DND-41 (cell line): ENCODE measurements around the gene AKAP6.

Source experiments
- EZH2 ChIP-seq: IDR thresholded peaks from 3 replicates; pipeline ENCODE4 v1.6.1; 2012; ENCODE audit warnings: borderline replicate concordance, low read depth, mild to moderate bottlenecking, moderate library complexity, low read length, inconsistent platforms; ENCODE audit not compliant: severe bottlenecking
- TF ChIP-seq, protein P1 (sequence below): IDR thresholded peaks from 2 replicates; pipeline ENCODE4 v1.5.1; 2012; ENCODE audit warnings: borderline replicate concordance, low read length, moderate library complexity, mild to moderate bottlenecking; ENCODE audit not compliant: poor library complexity, severe bottlenecking; ENCODE audit errors: extremely low read depth

DNA sequence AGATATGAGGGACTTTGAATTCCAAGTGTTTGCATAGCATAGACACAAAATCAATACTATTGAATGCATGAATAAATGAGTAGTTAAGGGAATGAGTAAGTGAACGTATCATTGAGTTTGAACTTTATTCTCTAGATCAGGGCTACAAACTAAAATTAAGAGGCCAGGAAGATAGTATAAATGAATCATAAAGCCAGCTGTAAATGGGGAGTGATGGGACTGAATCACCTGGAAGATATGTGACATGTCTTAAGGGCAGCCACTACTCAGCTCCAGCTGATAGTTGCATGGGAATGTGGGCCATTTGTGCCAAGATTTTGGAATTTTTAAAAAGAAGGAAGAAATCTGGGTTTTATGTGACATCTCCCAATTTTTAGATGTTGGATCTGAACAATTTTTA lies 229.9 kb downstream of the AKAP6 start:
- TF ChIP-seq, protein P1, sequence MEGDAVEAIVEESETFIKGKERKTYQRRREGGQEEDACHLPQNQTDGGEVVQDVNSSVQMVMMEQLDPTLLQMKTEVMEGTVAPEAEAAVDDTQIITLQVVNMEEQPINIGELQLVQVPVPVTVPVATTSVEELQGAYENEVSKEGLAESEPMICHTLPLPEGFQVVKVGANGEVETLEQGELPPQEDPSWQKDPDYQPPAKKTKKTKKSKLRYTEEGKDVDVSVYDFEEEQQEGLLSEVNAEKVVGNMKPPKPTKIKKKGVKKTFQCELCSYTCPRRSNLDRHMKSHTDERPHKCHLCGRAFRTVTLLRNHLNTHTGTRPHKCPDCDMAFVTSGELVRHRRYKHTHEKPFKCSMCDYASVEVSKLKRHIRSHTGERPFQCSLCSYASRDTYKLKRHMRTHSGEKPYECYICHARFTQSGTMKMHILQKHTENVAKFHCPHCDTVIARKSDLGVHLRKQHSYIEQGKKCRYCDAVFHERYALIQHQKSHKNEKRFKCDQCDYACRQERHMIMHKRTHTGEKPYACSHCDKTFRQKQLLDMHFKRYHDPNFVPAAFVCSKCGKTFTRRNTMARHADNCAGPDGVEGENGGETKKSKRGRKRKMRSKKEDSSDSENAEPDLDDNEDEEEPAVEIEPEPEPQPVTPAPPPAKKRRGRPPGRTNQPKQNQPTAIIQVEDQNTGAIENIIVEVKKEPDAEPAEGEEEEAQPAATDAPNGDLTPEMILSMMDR, result no peak
- no peak for TF ChIP-seq EZH2
